HG03354 (cell line): ENCODE measurements around the gene TRIM33.

Source experiments
- ATAC-seq: cut with Tn5 transposase; IDR thresholded peaks from one replicate; pipeline ENCODE4 v1.9.1; 2021; ENCODE audit warnings: mild to moderate bottlenecking; ENCODE audit not compliant: unreplicated experiment, poor library complexity, severe bottlenecking

The TRIM33 gene

DNA sequence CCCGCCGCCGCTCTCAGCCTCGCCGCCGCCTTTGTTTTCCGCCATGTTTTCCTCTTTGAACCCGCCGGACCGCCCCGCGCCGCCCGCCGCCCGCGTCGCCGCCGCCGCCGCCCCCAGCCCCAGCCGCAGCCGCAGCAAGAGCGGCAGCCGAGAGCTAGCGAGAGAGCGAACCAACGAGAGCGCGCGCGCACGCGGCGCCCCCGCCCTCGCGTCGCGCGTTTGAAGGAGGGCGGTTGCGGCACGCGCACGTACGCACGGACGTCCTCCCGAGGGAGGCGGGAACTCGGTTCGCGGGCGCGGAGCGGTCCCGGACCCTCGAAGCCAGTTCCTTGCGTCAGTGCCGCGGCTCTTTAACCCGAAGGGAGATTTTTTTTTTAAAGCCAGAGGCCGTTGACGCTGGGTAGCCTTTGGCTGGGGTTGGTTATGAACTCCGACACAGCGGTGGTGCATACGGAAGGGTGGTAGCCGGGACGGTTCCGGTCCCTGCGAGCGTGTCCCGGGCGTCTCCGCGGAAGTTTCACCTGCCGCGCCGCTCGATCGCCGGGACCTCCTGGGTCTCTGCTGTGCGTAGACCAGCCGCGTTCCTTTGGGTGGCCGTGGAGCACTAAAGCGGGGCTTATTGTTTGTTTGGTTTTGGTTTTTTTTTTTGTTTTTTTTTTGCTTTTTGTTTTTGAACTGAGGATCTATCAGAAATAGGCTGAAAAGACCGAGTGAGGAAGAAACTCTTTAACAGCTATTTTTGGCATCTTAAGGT is at the start of gene TRIM33:
TRIM33 (minus strand) TSS at position 172 of the 754 bp plus-strand sequence; CDS start at position 45, 127 bp downstream.
- ATAC-seq = peak; percentile 84

DNA sequence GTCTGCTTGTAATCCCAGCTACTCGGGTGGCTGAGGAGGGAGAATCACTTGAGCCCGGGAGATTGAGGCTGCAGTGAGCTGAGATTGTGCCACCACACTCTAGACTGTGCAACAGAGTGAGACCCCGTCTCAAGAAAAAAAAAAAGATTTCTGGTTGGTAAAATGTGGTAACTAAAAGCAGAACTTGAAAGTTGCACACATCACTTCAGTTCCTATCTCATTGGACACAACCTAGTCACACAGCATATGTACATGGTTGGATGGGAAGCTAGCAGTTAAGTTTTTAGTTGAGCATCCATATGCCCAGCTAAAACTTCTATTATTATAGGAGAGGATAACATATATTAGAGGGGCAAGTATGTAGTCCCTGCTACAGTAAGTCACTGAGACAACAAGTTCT is 48.4 kb upstream of the TRIM33 start:
- no peak for ATAC-seq

DNA sequence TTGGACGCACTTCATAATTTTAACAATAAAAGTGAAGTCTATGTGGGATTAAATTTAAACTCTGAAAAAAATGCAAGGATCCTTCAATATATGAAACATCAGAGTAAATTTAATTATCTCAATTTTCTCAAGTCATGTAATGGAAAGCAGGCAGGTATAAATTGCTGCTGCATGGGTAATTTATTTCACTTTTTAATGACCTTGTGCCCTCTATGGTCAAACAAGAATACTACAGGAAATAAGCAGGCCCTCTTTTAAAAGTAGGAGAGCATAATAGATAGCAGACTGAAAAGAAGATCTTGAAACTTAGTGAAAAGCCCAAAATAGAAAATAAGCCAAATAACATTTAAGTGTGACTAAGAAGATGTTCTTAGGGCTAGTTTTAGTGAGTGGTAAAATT is 47.5 kb upstream of the TRIM33 start:
- peak; percentile 59 for ATAC-seq

DNA sequence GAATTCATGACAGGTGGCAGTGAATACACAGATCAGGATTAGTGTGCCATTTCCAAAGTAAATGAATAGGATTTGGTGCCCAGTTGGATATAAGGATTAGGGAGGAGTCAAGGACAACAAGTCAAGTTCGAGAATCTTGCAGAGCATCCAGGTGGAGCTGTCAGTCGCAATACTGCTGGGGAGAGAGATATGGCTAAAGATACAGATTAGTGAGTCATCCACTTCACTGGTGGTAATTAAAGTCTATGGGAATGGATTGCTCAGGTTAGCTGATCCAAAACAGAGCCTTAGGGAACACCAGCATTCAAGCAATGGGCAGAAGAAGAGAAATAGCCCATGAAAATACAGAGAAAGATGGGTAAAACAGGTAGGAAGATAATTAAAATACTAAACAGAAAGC is 43.6 kb upstream of the TRIM33 start:
- ATAC-seq = no peak

DNA sequence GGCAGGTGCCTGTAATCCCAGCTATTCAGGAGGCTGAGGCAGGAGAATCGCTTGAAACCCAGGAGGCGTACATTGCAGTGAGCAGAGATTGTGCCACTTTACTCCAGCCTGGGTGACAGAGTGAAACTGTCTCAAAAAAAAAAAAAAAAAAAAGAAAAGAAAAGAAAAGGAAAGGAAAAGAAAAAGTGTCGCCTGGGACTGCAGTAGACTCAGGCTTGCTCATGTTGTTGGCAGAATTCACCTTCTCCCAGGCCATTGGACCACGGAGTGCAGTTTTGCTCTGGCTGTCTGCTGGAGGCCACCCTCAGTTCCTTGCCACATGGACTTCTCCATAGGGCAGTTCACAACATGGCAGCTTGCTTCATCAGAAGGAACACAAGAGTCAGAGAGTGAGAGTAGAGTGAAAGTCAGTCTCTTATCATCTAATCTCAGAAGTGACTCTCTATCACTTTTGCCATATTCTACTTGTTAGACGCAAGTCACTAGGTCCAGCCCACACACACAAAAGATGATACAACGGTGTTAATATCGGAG is 41.2 kb upstream of the TRIM33 start:
- no peak for ATAC-seq

DNA sequence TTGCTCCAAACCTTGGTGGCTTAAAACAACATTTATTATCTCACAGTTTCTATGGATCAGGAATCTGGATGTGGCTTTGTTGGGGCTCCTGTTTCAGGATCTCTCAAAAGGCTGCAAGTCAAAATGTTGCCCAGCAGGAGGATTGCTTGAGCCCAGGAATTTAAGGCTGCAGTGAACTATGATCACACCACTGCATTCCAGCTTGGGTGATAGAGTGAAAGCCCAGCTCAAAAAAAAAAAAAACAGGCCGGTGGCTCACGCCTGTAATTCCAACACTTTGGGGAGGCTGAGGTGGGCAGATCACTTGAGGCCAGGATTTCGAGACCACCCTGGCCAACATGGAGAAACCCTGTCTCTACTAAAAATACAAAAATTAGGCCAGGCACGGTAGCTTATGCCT is 40.4 kb upstream of the TRIM33 start:
- no peak for ATAC-seq

DNA sequence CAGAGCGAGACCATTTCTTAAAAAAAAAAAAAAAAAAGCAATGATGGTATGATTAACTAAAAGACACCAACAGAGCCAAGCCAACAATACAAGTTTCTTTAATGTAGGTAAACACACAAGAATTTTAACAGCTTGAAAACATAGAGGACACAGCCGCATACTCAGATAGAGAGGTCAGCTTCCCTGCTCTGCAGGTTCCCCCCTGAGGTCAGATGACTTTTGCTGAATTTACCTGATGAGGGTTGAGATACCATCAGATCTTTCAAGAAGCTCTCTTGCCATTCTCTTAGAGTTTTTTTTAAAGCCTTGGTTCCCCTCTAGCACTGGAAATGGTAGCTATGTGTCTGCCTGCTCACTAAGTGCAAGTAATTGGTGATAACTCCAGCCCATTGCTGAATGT is 39.3 kb upstream of the TRIM33 start:
- no peak for ATAC-seq

DNA sequence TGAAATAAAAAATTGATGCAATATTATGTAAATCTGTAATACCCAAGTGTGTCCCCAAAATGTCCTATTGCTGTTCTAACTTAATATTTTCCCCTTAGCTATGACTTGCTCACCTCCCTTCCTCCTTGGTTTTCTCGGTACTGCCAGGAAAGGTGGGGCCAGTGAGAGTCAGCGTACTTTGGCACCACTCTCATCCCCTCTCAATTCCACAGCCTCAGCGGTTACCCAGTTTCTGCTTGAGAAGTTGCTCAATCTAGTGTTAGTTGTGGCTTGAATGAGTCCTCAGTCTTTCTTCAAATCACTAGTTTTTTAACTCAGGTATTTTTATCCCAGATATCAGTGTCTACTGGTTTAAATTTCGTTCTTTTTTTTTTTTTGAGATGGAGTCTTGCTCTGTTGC is 38.1 kb upstream of the TRIM33 start:
- no peak for ATAC-seq

DNA sequence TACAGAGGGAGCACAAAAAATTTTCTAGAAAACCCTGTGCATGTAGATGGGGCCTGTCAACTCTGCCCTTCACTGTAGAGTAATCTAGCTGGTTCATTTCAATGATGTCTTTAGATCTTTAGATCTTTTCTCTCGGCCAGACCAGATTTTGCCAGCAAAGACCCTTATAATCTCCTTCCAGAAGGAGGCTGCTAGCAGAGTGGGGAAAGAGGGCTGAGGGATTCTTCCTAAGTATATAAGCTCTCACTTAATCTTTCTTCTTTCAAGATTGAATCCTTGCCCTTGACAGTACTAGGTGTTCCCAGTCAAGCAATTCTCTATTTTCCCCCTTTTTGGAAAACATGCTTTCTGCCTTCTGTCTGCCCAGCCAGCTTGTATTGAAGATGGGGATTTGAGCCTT is 36.1 kb upstream of the TRIM33 start:
- no peak for ATAC-seq

DNA sequence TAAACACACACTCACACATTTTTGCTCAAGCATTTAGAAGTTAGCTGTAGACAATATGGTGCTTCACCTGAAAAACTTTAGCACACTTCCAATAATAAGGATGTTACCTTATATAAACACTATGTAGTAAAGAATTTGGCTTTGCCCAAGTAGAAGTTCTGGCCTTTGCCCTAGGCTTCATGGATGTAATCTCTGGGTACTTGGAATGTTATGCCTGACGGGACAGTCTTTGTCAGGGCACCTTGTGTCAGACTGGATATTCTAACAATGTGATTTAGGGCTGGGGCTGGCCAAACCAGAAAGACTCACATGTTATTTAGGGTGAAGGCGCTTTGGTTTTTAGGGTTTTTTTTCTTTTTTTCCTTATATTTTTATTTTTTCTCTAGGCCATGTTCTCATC is 34.8 kb upstream of the TRIM33 start:
- ATAC-seq = no peak

DNA sequence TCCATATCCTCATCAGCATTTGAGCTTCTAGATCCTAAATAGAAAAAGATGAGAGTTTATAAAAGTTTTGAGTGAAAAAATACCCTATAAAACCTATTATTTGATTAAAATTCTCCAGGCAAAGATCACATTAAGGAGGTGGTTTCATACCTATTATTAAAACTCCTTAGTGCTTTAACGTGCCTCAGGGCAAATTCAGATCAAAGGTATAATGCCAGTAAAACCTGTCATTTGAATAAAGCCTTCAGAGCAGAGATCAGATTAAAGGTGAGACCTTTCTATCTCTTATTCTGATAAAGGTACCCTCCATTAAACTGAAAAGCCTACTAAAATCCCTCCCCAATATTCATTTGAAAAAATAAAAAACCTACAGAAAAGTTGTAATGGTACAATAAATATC is 34.3 kb upstream of the TRIM33 start:
- ATAC-seq = no peak

DNA sequence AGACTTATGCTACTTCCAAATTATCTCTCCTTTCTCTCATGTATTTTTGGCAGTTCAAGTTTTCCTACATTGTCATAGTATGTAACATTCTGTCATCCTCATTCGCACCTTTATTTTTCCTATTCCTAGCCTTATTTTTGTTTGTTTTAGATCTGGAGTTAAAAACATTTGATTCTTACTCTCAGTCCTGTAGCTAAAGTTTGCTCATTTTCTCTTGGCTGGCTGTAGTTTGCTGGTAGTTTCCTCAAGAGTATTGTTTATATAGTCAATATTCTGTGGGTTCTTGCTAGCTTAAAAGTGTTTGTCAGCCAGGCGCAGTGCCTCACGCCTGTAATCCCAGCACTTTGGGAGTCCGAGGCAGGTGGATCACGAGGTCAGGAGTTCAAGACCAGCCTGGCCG is 29.8 kb upstream of the TRIM33 start:
- ATAC-seq = no peak

DNA sequence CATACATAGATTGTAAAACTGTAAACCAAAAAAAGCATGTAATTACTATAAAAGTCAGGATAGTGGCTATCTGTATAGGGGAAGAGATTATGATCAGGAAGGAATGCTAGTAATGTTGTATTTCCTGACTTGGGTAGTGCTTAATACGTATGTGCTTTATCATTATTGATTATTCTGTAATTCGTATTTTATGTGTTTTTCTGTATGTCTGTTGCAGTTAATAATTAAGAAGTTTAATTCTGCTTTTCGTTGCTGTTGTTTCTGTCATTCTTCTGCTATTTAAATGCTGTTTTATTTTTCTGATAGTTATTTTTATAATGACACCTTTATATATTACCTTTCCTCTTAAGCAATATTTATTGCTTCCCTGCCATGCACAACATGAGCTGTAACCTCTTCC is 29.3 kb upstream of the TRIM33 start:
- no peak for ATAC-seq

DNA sequence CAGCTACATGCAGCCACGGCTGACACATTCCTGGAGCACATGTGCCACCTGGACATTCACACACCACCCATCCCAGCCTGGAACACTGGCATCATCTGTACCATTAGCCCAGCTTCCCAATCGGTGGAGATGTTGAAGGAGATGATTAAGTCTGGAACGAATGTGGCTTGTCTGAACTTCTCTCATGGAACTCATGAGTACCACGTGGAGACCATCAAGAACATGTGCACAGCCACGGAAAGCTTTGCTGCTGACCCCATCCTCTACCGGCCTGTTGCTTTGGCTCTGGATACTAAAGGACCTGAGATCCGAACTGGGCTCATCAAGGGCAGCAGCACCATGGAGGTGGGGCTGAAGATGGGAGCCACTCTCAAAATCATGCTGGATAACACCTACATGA is 25.0 kb upstream of the TRIM33 start:
- no peak for ATAC-seq

DNA sequence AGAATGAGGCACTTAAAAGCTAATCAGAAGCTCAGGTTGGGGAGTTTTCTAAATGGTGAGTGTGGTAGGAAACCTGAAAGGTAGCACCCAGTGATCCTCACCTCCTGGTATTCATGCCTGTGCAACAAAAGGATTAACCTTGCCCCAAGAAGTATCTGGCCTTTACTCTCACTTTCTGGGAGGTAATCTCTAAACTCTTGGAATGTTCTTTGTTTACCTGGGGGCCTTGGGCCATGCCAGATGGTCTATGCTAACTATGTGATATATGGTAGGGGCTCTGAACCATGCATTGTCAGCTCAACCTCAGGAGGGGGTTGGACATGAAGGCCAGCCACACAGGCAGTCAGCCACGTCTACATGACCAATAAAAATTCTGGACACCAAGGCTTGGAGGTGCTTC is 24.4 kb upstream of the TRIM33 start:
- no peak for ATAC-seq

DNA sequence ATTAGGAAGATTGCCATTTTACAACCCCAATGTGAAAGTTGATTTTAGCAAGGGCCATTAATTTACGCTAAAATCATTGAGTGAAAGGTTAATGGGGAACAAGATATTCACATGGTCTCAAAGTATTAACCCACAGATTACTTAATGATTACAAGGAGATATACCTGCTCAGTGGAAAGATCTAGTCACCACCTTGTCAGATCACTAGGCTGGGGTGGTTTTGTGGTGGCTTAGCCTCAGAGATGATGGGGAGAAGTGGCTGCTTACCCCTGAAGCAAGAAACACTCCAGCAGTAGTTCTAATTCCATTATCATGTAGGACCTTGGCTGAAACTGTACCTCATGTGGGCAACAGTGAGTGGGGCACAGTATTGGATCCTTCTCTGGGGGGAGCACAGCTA is 20.1 kb upstream of the TRIM33 start:
- no peak for ATAC-seq

DNA sequence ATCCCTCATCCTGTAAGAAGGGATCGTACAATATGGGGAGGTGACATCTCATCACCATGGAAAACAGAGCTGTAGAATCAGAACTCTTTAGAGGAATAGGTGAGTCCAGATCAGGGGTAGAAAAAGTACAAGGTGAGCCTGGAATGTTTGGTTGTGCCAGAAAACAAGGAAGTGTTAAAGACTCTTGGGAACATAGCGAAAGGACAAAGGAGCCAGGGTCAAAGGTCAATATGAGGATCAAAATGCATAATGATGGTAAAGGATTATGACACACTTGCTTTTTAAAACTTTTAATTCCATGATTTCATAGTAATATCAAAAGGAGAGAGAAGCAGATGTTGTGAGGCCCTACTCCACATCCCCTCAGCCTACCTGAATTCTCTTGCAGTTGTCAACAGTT is 19.2 kb upstream of the TRIM33 start:
- ATAC-seq = no peak

DNA sequence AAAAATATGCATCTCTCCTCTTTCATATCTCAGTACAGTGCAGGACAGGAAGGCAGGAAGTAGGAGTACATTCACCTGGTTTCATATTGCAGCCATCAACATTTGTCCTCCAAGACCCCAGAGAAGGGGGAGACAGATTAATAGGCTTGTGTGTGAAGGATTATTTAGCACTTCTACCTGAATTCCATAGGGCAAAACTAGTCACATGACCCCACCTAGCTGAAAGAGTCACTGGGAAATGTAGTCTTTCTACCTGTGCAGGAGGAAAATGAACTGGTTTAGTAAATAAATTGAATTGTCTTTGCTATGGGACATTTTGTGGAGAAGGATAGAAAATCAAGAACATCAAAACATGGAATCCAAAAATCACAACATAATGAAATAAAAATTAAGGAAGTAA is 13.9 kb upstream of the TRIM33 start:
- ATAC-seq = no peak

DNA sequence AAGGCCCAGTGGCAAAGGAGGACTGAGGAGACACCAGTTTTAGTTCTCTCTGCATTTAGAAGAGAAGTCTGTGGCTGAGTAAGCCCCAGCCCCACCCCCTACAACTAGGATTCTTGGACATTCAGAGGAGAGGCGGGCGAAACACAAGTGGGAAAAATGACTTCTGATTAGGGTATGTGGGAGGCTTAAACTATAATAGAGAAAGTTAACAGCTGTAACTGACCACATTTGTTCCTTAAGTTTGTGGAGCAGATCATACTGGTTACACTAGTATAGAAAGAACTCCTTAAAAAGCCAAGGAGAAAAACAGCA is 11.2 kb upstream of the TRIM33 start:
- no peak for ATAC-seq

DNA sequence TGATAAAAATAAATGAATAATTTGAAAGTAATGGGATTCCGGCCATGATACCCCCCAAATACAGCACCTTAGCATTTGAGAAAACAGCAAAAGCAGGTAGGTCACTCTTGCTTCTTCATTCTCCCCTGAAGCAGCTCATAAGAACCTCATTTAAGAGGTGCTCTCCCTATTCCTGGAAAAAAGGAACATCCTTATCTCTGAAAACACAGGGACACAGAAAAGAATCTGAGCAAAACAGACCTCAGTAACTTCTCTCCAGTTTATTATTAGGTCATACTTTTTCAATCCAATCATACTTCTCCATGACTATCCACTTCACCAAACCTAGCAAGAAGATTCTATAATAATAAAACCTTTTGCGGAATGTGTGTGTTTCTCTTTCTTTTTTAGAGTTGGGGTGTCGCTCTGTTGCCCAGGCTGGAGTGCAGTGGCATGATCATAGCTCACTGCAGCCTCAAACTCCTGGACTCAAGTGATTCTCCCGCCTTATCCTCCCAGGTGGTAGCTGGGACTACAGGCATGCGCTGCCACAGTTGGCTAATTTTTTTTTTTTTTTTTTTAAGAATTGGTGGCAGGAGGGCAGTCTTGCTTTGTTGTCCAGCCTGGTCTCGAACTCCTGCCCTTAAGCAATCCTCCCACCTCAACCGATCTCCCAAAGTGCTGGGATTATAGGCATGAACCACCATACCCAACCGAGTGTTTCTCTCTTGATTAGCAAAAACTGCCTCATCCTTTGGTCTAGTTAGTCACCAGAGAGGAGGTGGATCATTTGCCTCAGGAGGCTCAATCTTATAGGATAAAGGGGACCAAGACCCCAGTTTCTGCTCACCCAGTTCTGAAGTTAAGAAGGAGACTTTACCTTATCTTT is 10.6 kb upstream of the TRIM33 start:
- ATAC-seq = no peak

DNA sequence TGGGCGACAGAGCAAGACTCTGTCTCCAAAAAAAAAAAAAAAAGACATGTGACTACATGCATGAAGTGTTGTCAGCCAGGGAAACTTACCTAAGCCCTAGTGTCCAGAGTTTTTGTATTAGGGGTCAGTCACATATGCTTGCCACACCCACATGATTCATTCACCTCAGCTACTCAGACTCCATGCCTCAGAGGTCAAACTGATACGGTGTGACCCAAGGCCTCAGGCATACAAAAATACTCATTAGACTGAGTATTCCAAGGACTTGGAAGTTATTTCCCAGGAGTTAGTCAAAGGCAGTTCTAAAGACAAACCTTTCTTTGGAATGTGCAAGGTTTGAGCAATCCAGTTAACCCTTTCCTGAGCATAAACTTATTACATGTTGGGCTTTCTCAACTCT is 6.3 kb upstream of the TRIM33 start:
- no peak for ATAC-seq
